Ascending aorta (tissue), 2 donors: ENCODE results near the gene COG8. TPM values are rescaled to one million over a fixed set of nuclear protein-coding genes. Genes with fewer than 3 reads are reported as not detected.
A peak's percentile ranks its signal among the peaks of the same experiment; 100 is the strongest.
"Not testable (repeated sequence)": the region's sequence is repeated elsewhere in the genome, so short reads cannot be mapped to it uniquely, and the experiment has no call there.

ENCODE experiments used
- DNase-seq, 2 donors: peaks; one replicate each; pipeline ENCODE4 v3.0.0-alpha.2; 2019; ENCODE audit warnings: low spot score in 2 of 2
- H3K27ac ChIP-seq, 2 donors: fragments of 200-600 bp; sonication (generic); one replicate each; pipeline ENCODE4 v1.5.1; 2016 to 2017; ENCODE audit warnings: mild to moderate bottlenecking in 1 of 2
- H3K27me3 ChIP-seq: fragments of 200-600 bp; sonication (generic); one replicate; pipeline ENCODE4 v1.5.1; 2017
- H3K36me3 ChIP-seq, 2 donors: fragments of 200-600 bp; sonication (generic); one replicate each; pipeline ENCODE4 v1.5.1; 2016
- H3K4me1 ChIP-seq, 2 donors: fragments of 200-600 bp; sonication (generic); one replicate each; pipeline ENCODE4 v1.5.1; 2016 to 2017; ENCODE audit warnings: mild to moderate bottlenecking in 1 of 2
- H3K4me3 ChIP-seq, 2 donors: fragments of 200-600 bp; sonication (generic); one replicate each; pipeline ENCODE4 v1.5.1; 2016 to 2017; ENCODE audit warnings: mild to moderate bottlenecking in 1 of 2
- H3K9me3 ChIP-seq, 2 donors: fragments of 200-600 bp; sonication (generic); one replicate each; pipeline ENCODE4 v1.5.1; 2016
- CTCF ChIP-seq, 3 experiments: fragments of 200-600 bp in 2 of 3; fragments of 450-650 bp in 1 of 3; sonication (generic) in 2 of 3; IDR thresholded peaks; one replicate each; pipeline ENCODE4 v1.5.1; 2016 to 2019; ENCODE audit warnings: antibody characterized with exemption in 3 of 3, mild to moderate bottlenecking in 1 of 3, moderate library complexity in 1 of 3
- intact Hi-C: fragments of 100-400 bp; cut with DNase I; formaldehyde crosslinking; loops from one replicate; pipeline ENCODE4 v1.15.1; 2023
- total RNA-seq: library from RNA; depleted of rRNA; stranded (reverse); fragments of >200 nt; gene quantifications from one replicate; pipeline ENCODE4 v1.1.0, GENCODE V29; 2016

The COG8 gene
- total RNA-seq, 1 donor from 2014 or later = 24.7 TPM

GRCh38 chr16:69294051-69294450 is 45.3 kb downstream of the COG8 start:
- TF ChIP-seq CTCF (IDR thresholded peaks at IDR 0.05) = no peak
- intact Hi-C loops = no loop called here
- Histone ChIP-seq H3K4me3 (no peak overlapping the region), H3K36me3 (no peaks in the 10 kb centered on the region), H3K27ac (no peak overlapping the region), H3K9me3 (no peaks in the 10 kb centered on the region), H3K27me3 (no peaks in the 10 kb centered on the region), H3K4me1 (no peaks in the 10 kb centered on the region)
- DNase-seq = no peak

- Histone ChIP-seq H3K9me3 (no peaks in the 10 kb centered on the region), H3K4me1 (no peaks in the 10 kb centered on the region), H3K36me3 (no peaks in the 10 kb centered on the region), H3K4me3 (no peak overlapping the region), H3K27ac (no peak overlapping the region), H3K27me3 (no peaks in the 10 kb centered on the region)
- TF ChIP-seq CTCF (IDR thresholded peaks at IDR 0.05) = no peak
- intact Hi-C loops = no loop called here
- no peak for DNase-seq
Measured at GRCh38 chr16:69293401-69293800, 46.0 kb downstream of the COG8 start.

DNA sequence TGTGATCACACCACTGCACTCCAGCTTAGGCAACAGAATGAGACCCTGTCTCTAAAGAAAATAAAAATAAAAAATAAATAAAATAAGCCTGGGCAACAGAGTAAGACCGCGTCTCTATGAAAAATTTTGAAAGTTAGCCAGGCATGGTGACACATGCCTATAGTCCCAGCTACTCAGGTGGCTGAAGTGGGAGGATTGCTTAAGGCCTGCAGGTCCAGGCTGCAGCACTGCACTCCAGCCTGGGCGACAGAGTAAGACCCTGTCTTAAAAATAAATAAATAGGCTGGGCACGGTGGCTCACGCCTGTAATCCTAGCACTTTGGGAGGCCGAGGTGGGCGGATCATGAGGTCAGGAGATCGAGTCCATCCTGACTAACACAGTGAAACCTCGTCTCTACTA is 47.7 kb downstream of the COG8 start:
- H3K27me3 ChIP-seq, H3K4me3 ChIP-seq, DNase-seq, H3K36me3 ChIP-seq, intact Hi-C loops, H3K27ac ChIP-seq, H3K4me1 ChIP-seq, H3K9me3 ChIP-seq: not testable (repeated sequence)

- Histone ChIP-seq H3K9me3 (no peaks in the 10 kb centered on the region), H3K36me3 (peaks cover 6 to 9% of the 10 kb centered on the region in 2 donors), H3K4me3 (no peak overlapping the region), H3K27me3 (no peaks in the 10 kb centered on the region), H3K27ac (peak overlapping the region; percentile 63 to 71), H3K4me1 (peaks cover 8 to 14% of the 10 kb centered on the region in 2 donors)
- peak; percentile 29 to 88 for DNase-seq
- intact Hi-C loops = loop anchor here (1.0 kb wide), 1 partner anchor 137 kb away; no protein-coding TSS in a partner anchor
- TF ChIP-seq CTCF (IDR thresholded peaks at IDR 0.05) = peak; percentile 31 to 68 (median 56)
Measured at GRCh38 chr16:69286941-69287713, 52.2 kb downstream of the COG8 start.

GRCh38 chr16:69285240-69285639 is 54.1 kb downstream of the COG8 start:
- H3K36me3 ChIP-seq = peaks cover 6 to 9% of the 10 kb centered on the region in 2 donors
- H3K9me3 ChIP-seq = no peaks in the 10 kb centered on the region
- no peak overlapping the region for H3K27ac ChIP-seq
- intact Hi-C loops = no loop called here
- DNase-seq = no peak
- TF ChIP-seq CTCF (IDR thresholded peaks at IDR 0.05) = no peak
- H3K4me1 ChIP-seq = peaks cover 8 to 14% of the 10 kb centered on the region in 2 donors
- no peaks in the 10 kb centered on the region for H3K27me3 ChIP-seq
- no peak overlapping the region for H3K4me3 ChIP-seq

GRCh38 chr16:69283851-69284250 is 55.5 kb downstream of the COG8 start:
- intact Hi-C loops = no loop called here
- no peak overlapping the region for H3K27ac ChIP-seq
- peaks cover 8 to 14% of the 10 kb centered on the region in 2 donors for H3K4me1 ChIP-seq
- no peak overlapping the region for H3K4me3 ChIP-seq
- H3K9me3 ChIP-seq = no peaks in the 10 kb centered on the region
- H3K27me3 ChIP-seq = no peaks in the 10 kb centered on the region
- no peak for DNase-seq
- TF ChIP-seq CTCF (IDR thresholded peaks at IDR 0.05) = no peak
- H3K36me3 ChIP-seq = peaks cover 6 to 9% of the 10 kb centered on the region in 2 donors
